Raji (cell line): ENCODE data around the gene PTPRN2.

Experiments
- POLR2A ChIP-seq: IDR thresholded peaks from 2 replicates; pipeline ENCODE4 v1.6.1; 2011; ENCODE audit warnings: low read depth, low read length, control low read depth; ENCODE audit not compliant: insufficient read depth

The PTPRN2 gene

DNA sequence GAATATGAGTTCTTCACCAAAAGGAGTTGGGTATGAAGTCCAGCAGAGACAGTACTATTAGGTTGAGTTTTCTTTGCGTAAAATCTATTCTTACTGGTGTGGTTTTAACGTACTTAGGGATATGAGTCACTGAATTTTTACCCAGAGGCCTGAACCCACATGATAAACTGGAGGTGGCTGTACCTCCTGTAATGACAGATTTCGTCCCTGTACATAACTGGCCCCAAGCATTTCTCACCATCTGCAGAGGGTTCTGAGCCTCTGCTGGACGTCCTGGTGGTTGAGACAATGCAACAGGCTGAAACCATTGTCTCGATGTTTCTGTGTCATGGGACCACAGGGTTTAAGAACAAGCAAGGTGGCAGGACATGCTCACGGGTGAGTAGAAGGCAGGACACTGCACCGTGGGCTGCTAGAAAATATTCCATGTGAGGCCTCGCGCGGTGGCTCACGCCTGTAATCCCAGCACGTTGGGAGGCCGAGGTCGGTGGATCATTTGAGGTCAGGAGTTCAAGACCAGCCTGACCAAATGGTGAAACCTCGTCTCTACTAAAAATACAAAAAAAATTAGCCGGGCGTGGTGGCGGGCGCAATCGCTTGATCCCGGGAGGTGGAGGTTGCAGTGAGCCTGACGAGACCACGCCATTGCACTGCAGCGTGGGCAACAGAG lies 1017.0 kb downstream of the PTPRN2 start:
- no peak for TF ChIP-seq POLR2A

DNA sequence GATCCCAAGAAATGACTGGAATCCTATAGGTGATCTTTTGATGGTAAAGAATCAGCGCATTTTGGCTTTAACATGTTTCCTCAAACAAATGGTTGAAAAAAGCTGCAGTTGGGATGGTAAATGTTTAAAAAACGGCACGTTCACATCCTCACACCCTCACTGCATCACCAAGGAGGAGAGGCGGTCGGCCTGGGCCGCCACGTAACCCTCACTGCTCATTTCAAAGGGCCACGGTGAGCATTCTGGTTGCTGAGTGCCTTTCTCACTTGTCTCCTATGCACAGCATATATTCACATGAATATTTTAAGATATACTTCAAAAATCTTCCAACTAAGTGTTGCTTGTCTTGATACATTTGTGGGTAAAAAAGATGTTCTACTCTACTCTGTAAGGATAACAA lies 1017.7 kb downstream of the PTPRN2 start:
- no peak for TF ChIP-seq POLR2A

DNA sequence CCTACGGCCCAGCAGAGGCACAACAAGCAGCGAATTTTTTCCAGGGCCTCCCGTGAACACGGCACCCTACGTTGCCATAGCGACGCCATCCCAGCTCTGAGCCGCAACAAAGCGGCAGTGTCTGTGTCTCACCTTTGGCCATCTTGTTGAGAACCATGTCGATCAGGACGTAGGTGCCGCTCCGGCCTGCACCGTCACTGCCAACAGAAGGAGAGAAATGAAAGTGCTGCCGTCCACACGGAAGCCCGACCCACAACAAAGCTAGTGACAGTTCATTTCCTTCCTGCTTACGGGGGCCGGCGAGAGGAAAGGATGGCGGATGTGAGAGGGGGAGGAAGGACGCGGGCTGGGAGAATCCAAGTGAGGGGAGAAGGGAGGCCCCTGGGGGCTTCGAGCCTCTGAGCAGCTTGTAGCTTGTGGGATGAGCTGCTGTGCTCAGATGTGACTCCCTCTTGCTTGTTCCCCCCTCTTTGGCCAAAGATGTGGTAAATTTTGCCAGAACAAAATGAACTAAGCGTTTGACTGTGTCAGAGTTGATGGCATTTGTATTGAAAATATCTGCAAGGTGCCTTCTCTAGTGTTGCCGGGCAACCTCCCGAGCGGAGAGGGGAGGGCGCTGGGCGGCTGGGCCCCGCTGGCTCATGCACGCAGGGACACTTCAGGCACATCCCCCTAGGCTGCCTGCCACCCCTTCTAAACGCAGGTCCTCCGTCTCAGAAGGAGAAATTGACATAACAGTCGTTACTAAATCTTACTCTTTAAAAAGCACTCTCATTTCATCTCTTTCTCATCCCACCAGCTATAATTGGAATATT lies 1018.6 kb downstream of the PTPRN2 start:
- no peak for TF ChIP-seq POLR2A

DNA sequence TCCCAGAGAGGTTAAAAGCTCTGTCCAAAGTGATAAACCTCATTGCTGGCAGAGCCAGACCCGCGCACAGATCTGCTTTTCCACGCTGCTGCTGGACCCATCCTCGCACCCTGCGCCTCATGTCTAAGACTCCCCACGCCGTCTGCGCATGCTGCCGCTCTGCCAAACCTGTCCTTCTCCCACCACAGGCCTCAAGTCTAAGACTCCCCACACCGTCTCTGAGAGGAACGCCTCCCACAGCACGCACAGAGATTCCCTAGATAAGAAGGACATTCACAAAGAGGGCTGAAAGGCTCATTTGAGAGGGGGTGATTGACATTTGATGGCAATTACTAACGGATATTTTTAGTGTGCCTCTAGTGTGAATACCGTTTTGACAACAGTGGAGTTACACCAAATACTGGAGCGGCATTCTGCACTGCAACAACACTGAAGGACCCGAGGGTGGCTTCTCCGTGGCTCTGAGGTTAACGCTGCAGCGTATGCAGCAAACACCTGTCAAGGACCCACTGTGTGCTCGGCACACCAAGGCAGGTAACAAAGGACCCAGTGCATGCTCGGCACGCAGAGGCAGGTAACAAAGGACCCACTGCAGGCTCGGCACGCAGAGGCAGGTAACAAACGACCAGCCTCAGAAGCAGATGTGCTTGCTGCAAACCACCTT lies 1019.4 kb downstream of the PTPRN2 start:
- no peak for TF ChIP-seq POLR2A

DNA sequence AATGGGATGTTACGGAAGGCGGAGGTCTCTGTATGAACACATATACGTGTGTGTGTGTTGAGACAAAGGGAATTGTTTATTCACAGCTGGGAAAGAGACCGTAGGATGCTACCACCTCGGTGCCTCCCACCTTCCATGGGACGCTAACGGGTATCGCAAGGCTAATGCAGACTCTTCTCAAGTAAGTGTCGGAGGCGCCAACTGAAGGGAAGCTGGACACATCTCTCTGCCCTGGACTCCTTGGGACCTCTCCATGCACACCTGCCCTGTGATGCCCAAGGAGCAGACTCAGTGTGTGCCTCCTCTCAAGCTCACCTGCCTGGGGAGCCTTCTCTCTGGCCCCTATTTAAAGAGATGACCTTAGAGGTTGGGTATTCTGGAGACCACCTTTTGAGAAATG lies 1020.0 kb downstream of the PTPRN2 start:
- TF ChIP-seq POLR2A: no peak

DNA sequence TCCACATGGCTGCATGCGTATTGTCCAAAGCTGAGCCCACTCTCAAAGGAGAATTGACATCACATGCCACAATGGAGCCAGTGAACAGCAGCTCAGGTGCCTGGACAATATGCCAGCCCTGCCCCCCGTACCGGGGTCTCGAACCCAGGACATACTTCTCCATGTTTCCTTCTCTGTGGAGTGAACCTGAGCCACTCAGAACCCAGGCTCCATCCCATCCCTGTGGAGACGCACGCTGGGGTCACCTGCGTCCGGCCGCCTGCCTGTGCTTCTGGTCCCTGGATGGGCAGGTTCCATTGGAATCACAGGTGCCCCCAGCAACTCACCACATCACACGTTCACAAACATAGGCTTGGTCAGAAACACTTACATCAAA lies 1021.0 kb downstream of the PTPRN2 start:
- no peak for TF ChIP-seq POLR2A

GRCh38 chr7:157565981-157566630 lies 1021.5 kb downstream of the PTPRN2 start:
- TF ChIP-seq POLR2A: no peak

GRCh38 chr7:157565201-157565626 lies 1022.4 kb downstream of the PTPRN2 start:
- TF ChIP-seq POLR2A: no peak

DNA sequence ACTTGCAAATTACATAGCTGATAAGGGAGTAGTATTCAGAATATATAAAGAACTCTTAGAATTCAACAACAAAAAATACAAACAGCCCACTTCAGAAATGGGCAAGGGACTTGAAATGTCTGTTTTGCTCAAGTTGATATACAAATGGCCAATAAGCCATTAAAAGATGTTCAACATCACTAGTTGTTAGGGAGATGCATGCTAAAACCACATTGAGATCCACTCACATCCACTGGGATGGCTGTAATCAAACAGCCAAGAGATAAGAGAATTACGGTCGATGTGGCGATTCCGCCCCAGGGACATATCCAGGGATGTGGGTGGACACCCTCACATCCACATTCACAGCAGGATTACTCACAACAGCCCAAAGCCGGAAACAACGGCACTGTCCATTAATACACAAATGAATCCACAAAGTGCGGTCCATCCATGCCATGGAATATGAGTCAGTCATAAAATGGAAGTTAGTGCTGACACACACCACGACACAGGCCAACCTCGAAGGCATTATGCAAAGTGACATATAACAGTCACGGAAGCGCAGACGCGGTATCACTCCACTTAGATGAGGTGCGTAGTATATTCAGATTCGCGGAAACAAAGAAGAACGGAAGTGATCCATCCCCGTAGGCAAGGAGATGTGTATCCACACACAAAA lies 1023.0 kb downstream of the PTPRN2 start:
- no peak for TF ChIP-seq POLR2A

GRCh38 chr7:157561816-157562410 lies 1025.7 kb downstream of the PTPRN2 start:
- no peak for TF ChIP-seq POLR2A

- TF ChIP-seq POLR2A: no peak
Observed at GRCh38 chr7:157561523-157561785, 1026.2 kb downstream of the PTPRN2 start.

GRCh38 chr7:157560710-157561522 lies 1026.7 kb downstream of the PTPRN2 start:
- TF ChIP-seq POLR2A: no peak

GRCh38 chr7:157560258-157560654 lies 1027.4 kb downstream of the PTPRN2 start:
- no peak for TF ChIP-seq POLR2A
